Upper lobe of left lung (tissue), 6 donors: ENCODE data around the gene COMMD10. TPM values are rescaled to one million over a fixed set of nuclear protein-coding genes. Genes with fewer than 3 reads are reported as not detected.

Source experiments
- ATAC-seq, 2 donors: fragments of 200-7000 bp; cut with Tn5 transposase; one replicate each; pipeline ENCODE4 v1.9.1; 2022; ENCODE audit warnings: mild to moderate bottlenecking in 2 of 2, moderate library complexity in 2 of 2; ENCODE audit not compliant: low FRiP score in 2 of 2
- DNase-seq, 2 donors: peaks; one replicate each; pipeline ENCODE4 v3.0.0-alpha.2; 2019 to 2020
- H3K27ac ChIP-seq, 4 donors: fragments of 200-600 bp; sonication (generic); one replicate each; pipeline ENCODE4 v1.5.1; 2016 to 2019
- H3K27me3 ChIP-seq, 4 donors: fragments of 200-600 bp; sonication (generic); one replicate each; pipeline ENCODE4 v1.5.1; 2017 to 2019
- H3K36me3 ChIP-seq, 4 donors: fragments of 200-600 bp; sonication (generic); one replicate each; pipeline ENCODE4 v1.5.1; 2016 to 2019
- H3K4me1 ChIP-seq, 4 donors: fragments of 200-600 bp; sonication (generic); one replicate each; pipeline ENCODE4 v1.5.1; 2018 to 2019
- H3K4me3 ChIP-seq, 4 donors: fragments of 200-600 bp; sonication (generic); one replicate each; pipeline ENCODE4 v1.5.1; 2017 to 2019; ENCODE audit warnings: mild to moderate bottlenecking in 2 of 4, moderate library complexity in 1 of 4
- H3K9me3 ChIP-seq, 4 donors: fragments of 200-600 bp; sonication (generic); one replicate each; pipeline ENCODE4 v1.5.1; 2018 to 2019
- EP300 ChIP-seq, 4 donors: sonication (generic); formaldehyde crosslinking; IDR thresholded peaks; one replicate each; pipeline ENCODE4 v1.5.1; 2017; ENCODE audit warnings: antibody characterized with exemption in 4 of 4, control low read depth in 2 of 4
- POLR2A ChIP-seq, 4 donors: fragments of 450-650 bp; IDR thresholded peaks; one replicate each; pipeline ENCODE4 v1.5.1; 2016 to 2017; ENCODE audit warnings: antibody characterized with exemption in 4 of 4, mild to moderate bottlenecking in 2 of 4
- POLR2AphosphoS5 ChIP-seq, 2 donors: sonication (generic); formaldehyde crosslinking; IDR thresholded peaks; one replicate each; pipeline ENCODE4 v1.5.1; 2017; ENCODE audit warnings: antibody characterized with exemption in 2 of 2
- WGBS, 2 donors: methylation state at CpG; one replicate each; pipeline ENCODE4 v1.1.5; 2017 to 2018; 5-methylcytosine and 5-hydroxymethylcytosine counted together
- total RNA-seq, 6 donors: library from RNA; depleted of rRNA in 4 of 6; stranded (reverse); fragments of >200 nt in 4 of 6; gene quantifications; one replicate each; pipeline versions ENCODE4 v1.1.0 to v1.2.1, GENCODE V29; 2016 to 2021
- TF ChIP-seq, protein P1 (sequence below), 6 experiments: fragments of 450-650 bp in 4 of 6; fragments of 200-600 bp in 2 of 6; sonication (generic) in 2 of 6; IDR thresholded peaks; one replicate each; pipeline ENCODE4 v1.5.1; 2016 to 2019; ENCODE audit warnings: antibody characterized with exemption in 6 of 6
- donor health status: DM: no; HTN: no; CAD: no; lungs with moderate emphysema.
- donor health status: DM: no; HTN: yes; CAD: no; lungs with severe emphysema.

COMMD10 gene
- total RNA-seq, 6 donors from 2014 or later, result 16.5 to 49.2 (median 25.4) TPM

DNA sequence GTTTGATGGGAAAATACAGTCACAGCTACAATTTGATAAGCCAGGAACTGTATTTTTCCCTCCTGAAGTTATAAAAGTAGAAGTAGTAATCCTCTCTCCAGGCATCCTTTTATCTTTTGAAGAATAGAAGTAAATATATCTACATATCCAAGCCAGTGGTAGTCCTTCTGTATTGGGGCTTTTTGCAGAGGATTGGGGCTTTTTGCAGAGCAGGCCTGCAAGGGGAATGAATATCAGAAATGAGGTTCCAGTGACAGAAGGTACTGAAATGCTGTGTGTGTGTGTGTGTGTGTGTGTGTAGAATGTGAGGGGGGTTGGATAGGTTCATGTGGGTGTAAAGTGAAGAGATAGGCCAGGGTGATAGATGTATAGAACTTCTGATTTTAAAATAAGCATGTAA, 127.4 kb downstream of the COMMD10 start:
- Histone ChIP-seq H3K4me3 (no peak overlapping the region), H3K36me3 (no peaks in the 10 kb centered on the region), H3K4me1 (no peaks in the 10 kb centered on the region), H3K27me3 (no peaks in the 10 kb centered on the region), H3K9me3 (no peaks in the 10 kb centered on the region), H3K27ac (no peak overlapping the region)
- no peak for TF ChIP-seq POLR2A (IDR thresholded peaks at IDR 0.05)
- TF ChIP-seq POLR2AphosphoS5 (IDR thresholded peaks at IDR 0.05), result no peak
- TF ChIP-seq EP300 (IDR thresholded peaks at IDR 0.05), result no peak
- TF ChIP-seq, protein P1, sequence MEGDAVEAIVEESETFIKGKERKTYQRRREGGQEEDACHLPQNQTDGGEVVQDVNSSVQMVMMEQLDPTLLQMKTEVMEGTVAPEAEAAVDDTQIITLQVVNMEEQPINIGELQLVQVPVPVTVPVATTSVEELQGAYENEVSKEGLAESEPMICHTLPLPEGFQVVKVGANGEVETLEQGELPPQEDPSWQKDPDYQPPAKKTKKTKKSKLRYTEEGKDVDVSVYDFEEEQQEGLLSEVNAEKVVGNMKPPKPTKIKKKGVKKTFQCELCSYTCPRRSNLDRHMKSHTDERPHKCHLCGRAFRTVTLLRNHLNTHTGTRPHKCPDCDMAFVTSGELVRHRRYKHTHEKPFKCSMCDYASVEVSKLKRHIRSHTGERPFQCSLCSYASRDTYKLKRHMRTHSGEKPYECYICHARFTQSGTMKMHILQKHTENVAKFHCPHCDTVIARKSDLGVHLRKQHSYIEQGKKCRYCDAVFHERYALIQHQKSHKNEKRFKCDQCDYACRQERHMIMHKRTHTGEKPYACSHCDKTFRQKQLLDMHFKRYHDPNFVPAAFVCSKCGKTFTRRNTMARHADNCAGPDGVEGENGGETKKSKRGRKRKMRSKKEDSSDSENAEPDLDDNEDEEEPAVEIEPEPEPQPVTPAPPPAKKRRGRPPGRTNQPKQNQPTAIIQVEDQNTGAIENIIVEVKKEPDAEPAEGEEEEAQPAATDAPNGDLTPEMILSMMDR (IDR thresholded peaks at IDR 0.05), result no peak
- DNase-seq (no peak), ATAC-seq (no peak)

DNA sequence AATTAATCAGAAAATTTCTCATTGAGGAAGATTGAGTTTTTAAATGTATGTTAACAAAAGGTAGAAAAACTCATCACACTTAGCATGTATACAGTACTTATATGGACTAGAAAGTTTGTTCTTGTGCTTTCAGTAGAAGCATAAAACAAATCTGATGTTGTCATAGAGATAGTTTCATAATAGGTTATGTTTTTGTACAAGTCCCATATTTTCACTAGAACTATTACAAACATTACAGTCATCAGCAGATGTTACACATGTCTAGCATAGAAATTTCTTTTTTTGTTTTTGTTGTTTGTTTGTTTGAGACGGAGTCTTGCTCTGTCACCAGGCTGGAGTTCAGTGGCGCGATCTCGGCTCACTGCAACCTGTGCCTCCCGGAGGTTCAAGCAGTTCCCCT, 131.4 kb downstream of the COMMD10 start:
- Histone ChIP-seq H3K9me3 (no peaks in the 10 kb centered on the region), H3K27me3 (no peaks in the 10 kb centered on the region), H3K4me1 (no peaks in the 10 kb centered on the region), H3K4me3 (no peak overlapping the region), H3K27ac (no peak overlapping the region), H3K36me3 (no peaks in the 10 kb centered on the region)
- WGBS, 2 donors, result 97 to 99% methylated on average over 5 of the region's 5 CpGs
- TF ChIP-seq EP300 (IDR thresholded peaks at IDR 0.05) (no peak), POLR2AphosphoS5 (IDR thresholded peaks at IDR 0.05) (no peak), POLR2A (IDR thresholded peaks at IDR 0.05) (no peak)
- TF ChIP-seq, protein P1 (IDR thresholded peaks at IDR 0.05), result no peak
- DNase-seq (no peak), ATAC-seq (no peak)

GRCh38 chr5:116225281-116225922, 140.6 kb downstream of the COMMD10 start:
- Histone ChIP-seq H3K27me3 (no peaks in the 10 kb centered on the region), H3K9me3 (peaks cover 0 to 2% (median 0%) of the 10 kb centered on the region in 4 donors), H3K4me1 (no peaks in the 10 kb centered on the region), H3K27ac (peak overlapping the region in 1 of 4 donors; percentile 21), H3K36me3 (no peaks in the 10 kb centered on the region), H3K4me3 (no peak overlapping the region)
- DNase-seq, result no peak
- ATAC-seq, result no peak
- TF ChIP-seq EP300 (IDR thresholded peaks at IDR 0.05) (no peak), POLR2AphosphoS5 (IDR thresholded peaks at IDR 0.05) (no peak), POLR2A (IDR thresholded peaks at IDR 0.05) (no peak)
- TF ChIP-seq, protein P1 (IDR thresholded peaks at IDR 0.05), result no peak

DNA sequence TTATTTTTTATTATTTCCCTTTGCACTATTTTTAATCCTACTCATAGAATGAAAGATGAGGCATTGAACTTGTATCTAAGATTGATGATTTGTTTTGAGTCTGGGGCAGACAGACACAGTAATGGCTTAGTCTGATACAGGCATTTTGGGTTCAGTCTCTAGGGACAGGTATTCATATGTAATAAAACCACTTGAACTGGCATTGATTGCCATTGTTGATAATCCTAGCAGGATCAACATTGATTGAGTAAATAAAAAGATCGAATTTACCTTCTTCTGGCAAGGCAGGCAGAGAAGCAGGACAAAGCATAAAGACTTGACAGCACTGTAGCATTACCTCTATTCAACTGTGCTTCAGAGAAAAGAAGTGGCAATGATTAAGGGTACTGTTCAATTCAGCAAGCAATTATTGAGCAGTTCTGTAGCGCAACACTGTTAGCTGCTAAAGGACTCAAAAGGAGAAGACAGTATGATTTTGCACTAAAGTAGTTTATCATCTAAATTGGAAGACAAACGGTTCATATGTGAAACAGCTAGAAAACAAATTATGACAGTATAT, 144.4 kb downstream of the COMMD10 start:
- peaks cover 0 to 2% (median 0%) of the 10 kb centered on the region in 4 donors for H3K9me3 ChIP-seq
- DNase-seq, result no peak
- no peaks in the 10 kb centered on the region for H3K4me1 ChIP-seq
- TF ChIP-seq, protein P1 (IDR thresholded peaks at IDR 0.05), result no peak
- TF ChIP-seq POLR2A (IDR thresholded peaks at IDR 0.05) (no peak), EP300 (IDR thresholded peaks at IDR 0.05) (no peak), POLR2AphosphoS5 (IDR thresholded peaks at IDR 0.05) (no peak)
- WGBS, 2 donors, result 51 to 73% methylated on average over 3 of the region's 3 CpGs
- no peak for ATAC-seq
- H3K27ac ChIP-seq, result no peak overlapping the region
- no peaks in the 10 kb centered on the region for H3K27me3 ChIP-seq
- no peaks in the 10 kb centered on the region for H3K36me3 ChIP-seq
- H3K4me3 ChIP-seq, result no peak overlapping the region

GRCh38 chr5:116231288-116231687, 146.5 kb downstream of the COMMD10 start:
- no peaks in the 10 kb centered on the region for H3K4me1 ChIP-seq
- H3K9me3 ChIP-seq, result no peaks in the 10 kb centered on the region
- no peak for DNase-seq
- WGBS, 2 donors, result 72 to 79% methylated on average over 2 of the region's 2 CpGs
- H3K36me3 ChIP-seq, result no peaks in the 10 kb centered on the region
- no peak overlapping the region for H3K27ac ChIP-seq
- ATAC-seq, result no peak
- no peaks in the 10 kb centered on the region for H3K27me3 ChIP-seq
- TF ChIP-seq, protein P1 (IDR thresholded peaks at IDR 0.05), result no peak
- TF ChIP-seq POLR2AphosphoS5 (IDR thresholded peaks at IDR 0.05), result no peak
- TF ChIP-seq POLR2A (IDR thresholded peaks at IDR 0.05), result no peak
- no peak for TF ChIP-seq EP300 (IDR thresholded peaks at IDR 0.05)
- no peak overlapping the region for H3K4me3 ChIP-seq
